DOHH2 (cell line): ENCODE results near the gene BTG2.
A peak's percentile ranks its signal among the peaks of the same experiment; 100 is the strongest.

Experiments used
- H3F3A ChIP-seq: fragments of 200-600 bp; sonication (generic), shearing (Covaris generic); 2 replicates; pipeline ENCODE4 v1.6.0; 2016; ENCODE audit warnings: antibody characterized with exemption, mild to moderate bottlenecking; ENCODE audit not compliant: control insufficient read depth, insufficient read depth
- H3K27ac ChIP-seq: fragments of 200-600 bp; sonication (generic); 2 replicates; pipeline ENCODE4 v1.5.1; 2014; ENCODE audit warnings: low read depth, mild to moderate bottlenecking, low read length, moderate library complexity
- H3K27me3 ChIP-seq: fragments of 200-600 bp; sonication (generic); 2 replicates; pipeline ENCODE4 v1.6.1; 2014; ENCODE audit warnings: mild to moderate bottlenecking, low read length, mixed read lengths; ENCODE audit not compliant: control insufficient read depth
- H3K36me3 ChIP-seq: fragments of 200-600 bp; sonication (generic); 2 replicates; pipeline ENCODE4 v1.6.1; 2014; ENCODE audit warnings: mild to moderate bottlenecking, low read length, moderate library complexity, mixed read lengths; ENCODE audit not compliant: control insufficient read depth
- H3K4me1 ChIP-seq: fragments of 200-600 bp; sonication (generic); 2 replicates; pipeline ENCODE4 v1.6.1; 2014; ENCODE audit warnings: mild to moderate bottlenecking, low read length, mixed read lengths; ENCODE audit not compliant: control insufficient read depth
- H3K4me2 ChIP-seq: fragments of 200-600 bp; sonication (generic); 2 replicates; pipeline ENCODE4 v1.6.0; 2014; ENCODE audit warnings: mild to moderate bottlenecking, low read length, moderate library complexity
- H3K4me3 ChIP-seq: fragments of 200-600 bp; sonication (generic); 2 replicates; pipeline ENCODE4 v1.5.1; 2014; ENCODE audit warnings: mild to moderate bottlenecking, low read length, mixed read lengths
- H3K79me2 ChIP-seq: fragments of 200-600 bp; sonication (generic); 2 replicates; pipeline ENCODE4 v1.6.1; 2014; ENCODE audit warnings: mild to moderate bottlenecking, low read length, mixed read lengths; ENCODE audit not compliant: control insufficient read depth
- H3K9me2 ChIP-seq: fragments of 200-600 bp; sonication (generic); replicated peaks from 2 replicates; pipeline ENCODE4 v1.6.1; 2014; ENCODE audit warnings: mild to moderate bottlenecking, low read length, mixed read lengths; ENCODE audit not compliant: control insufficient read depth
- H3K9me3 ChIP-seq: fragments of 200-600 bp; sonication (generic); 2 replicates; pipeline ENCODE4 v1.6.1; 2014; ENCODE audit warnings: antibody characterized with exemption, low read length, mixed read lengths; ENCODE audit not compliant: control insufficient read depth, insufficient read depth
- H4K20me1 ChIP-seq: fragments of 200-600 bp; sonication (generic); 2 replicates; pipeline ENCODE4 v1.6.0; 2014; ENCODE audit warnings: low read depth, mild to moderate bottlenecking, antibody characterized with exemption, low read length, moderate library complexity; ENCODE audit not compliant: control insufficient read depth, insufficient read depth
- EZH2phosphoT487 ChIP-seq: fragments of 200-600 bp; sonication (generic); IDR thresholded peaks from 2 replicates; pipeline ENCODE4 v1.6.1; 2017; ENCODE audit warnings: borderline replicate concordance, mild to moderate bottlenecking, antibody characterized with exemption, low read length, moderate library complexity, mixed read lengths
- TF ChIP-seq, protein P1 (sequence below): fragments of 200-600 bp; sonication (generic); IDR thresholded peaks from one replicate; pipeline ENCODE4 v1.5.1; 2014; ENCODE audit warnings: antibody characterized with exemption, mild to moderate bottlenecking, low read depth, low read length; ENCODE audit not compliant: poor library complexity, severe bottlenecking

The BTG2 gene

DNA sequence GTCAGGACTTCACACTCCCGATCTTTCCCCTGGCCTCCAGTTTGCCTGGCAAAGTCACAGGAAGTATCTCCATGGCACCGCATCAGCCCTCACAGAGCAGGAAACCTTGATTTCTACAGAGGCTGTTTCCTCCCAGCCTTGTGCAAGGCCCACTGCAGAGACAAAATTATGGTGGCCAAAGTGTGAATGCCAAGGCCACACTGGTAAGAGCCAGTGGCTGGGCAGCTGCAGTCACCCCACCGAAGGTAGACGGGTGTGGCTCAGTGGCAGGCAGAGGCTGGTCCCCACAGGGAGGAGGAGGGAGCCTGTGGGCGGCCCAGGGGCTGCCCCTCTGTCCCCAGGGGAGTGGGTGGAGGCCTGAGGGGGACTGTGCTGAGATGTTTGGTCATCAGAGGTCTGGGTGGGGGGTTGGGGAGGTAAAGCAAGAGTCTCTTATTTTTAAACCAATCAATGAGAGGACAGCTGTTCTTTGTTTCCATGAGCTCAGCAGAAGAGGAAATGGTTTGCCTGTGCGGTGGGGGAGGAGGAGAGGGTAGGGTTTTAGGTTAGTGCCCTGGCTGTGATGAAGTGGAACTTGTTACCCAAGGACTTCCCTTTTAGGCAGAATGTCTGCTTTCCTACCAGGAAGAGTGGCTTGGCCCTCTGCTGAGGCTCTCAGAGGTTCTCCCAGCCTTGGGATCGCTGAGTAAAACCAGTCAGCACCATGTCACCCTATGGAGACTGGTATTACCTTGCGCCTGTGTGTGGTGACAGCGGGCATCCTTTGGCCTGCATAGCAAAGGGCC, 18.0 kb upstream of the BTG2 start:
- Histone ChIP-seq H3F3A (peaks cover 56% of the 10 kb centered on the region), H3K9me3 (no peaks in the 10 kb centered on the region), H3K9me2 (no peaks in the 10 kb centered on the region), H3K4me2 (peak overlapping the region; percentile 95), H3K27me3 (no peaks in the 10 kb centered on the region), H3K4me1 (peaks cover 100% of the 10 kb centered on the region), H4K20me1 (no peaks in the 10 kb centered on the region), H3K79me2 (0 out of 2 replicates have a peak, but pooled peaks cover 3% of the 10 kb centered on the region), H3K4me3 (peak overlapping the region; percentile 70), H3K36me3 (peaks cover 13% of the 10 kb centered on the region), H3K27ac (peak overlapping the region; percentile 98)
- TF ChIP-seq, protein P1, sequence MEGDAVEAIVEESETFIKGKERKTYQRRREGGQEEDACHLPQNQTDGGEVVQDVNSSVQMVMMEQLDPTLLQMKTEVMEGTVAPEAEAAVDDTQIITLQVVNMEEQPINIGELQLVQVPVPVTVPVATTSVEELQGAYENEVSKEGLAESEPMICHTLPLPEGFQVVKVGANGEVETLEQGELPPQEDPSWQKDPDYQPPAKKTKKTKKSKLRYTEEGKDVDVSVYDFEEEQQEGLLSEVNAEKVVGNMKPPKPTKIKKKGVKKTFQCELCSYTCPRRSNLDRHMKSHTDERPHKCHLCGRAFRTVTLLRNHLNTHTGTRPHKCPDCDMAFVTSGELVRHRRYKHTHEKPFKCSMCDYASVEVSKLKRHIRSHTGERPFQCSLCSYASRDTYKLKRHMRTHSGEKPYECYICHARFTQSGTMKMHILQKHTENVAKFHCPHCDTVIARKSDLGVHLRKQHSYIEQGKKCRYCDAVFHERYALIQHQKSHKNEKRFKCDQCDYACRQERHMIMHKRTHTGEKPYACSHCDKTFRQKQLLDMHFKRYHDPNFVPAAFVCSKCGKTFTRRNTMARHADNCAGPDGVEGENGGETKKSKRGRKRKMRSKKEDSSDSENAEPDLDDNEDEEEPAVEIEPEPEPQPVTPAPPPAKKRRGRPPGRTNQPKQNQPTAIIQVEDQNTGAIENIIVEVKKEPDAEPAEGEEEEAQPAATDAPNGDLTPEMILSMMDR = no peak
- TF ChIP-seq EZH2phosphoT487 = no peak

DNA sequence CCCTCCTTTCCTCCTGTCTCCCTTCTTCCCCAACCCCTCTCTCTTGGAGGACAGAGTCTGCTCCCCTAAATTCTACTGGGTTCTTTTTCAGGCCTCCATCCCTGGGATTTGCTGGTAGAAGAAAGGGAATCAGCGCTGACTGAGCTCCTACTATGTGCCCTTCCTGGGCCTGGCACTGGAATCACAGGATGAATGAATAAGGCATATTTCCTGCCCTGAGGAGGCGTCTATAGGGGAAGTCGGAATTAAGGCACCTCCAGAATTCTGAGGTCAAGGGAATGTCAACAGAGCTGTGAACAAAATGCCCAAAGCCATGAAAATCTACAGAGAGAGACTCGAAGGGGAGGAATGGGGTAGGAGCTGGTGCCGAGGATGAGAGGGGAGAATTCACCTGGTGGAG, 17.4 kb upstream of the BTG2 start:
- Histone ChIP-seq H4K20me1 (no peaks in the 10 kb centered on the region), H3K4me2 (peak overlapping the region; percentile 95), H3K9me2 (no peaks in the 10 kb centered on the region), H3K27ac (peak overlapping the region; percentile 98), H3F3A (peaks cover 50% of the 10 kb centered on the region), H3K27me3 (no peaks in the 10 kb centered on the region), H3K4me3 (peak overlapping the region; percentile 70), H3K9me3 (no peaks in the 10 kb centered on the region), H3K79me2 (0 out of 2 replicates have a peak, but pooled peaks cover 3% of the 10 kb centered on the region), H3K36me3 (peaks cover 13% of the 10 kb centered on the region), H3K4me1 (peaks cover 96% of the 10 kb centered on the region)
- no peak for TF ChIP-seq EZH2phosphoT487
- TF ChIP-seq, protein P1 = no peak

DNA sequence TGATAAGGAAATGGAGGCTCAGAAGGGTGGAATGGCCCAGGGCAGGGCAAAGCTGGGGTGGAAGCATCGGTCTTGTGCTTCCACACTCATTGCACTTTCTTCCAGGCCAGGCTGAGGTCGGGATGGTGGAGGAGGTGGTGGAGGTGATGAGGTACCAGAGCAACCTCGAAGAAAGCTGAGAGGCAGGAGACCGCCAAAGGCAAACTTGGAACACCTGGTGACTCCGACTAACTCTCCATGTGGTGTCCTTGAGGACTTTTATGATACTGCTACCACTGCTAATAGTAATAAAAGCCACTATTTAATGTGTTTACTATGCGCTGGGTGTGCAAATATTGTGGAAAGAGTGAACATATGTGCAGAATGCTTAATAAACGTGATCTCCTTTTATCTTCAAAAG, 16.9 kb upstream of the BTG2 start:
- Histone ChIP-seq H3K27ac (peak overlapping the region; percentile 98), H3K36me3 (peaks cover 13% of the 10 kb centered on the region), H4K20me1 (no peaks in the 10 kb centered on the region), H3K9me2 (no peaks in the 10 kb centered on the region), H3K4me2 (peak overlapping the region; percentile 95), H3K4me3 (peak overlapping the region; percentile 70), H3K27me3 (no peaks in the 10 kb centered on the region), H3K4me1 (peaks cover 96% of the 10 kb centered on the region), H3K9me3 (no peaks in the 10 kb centered on the region), H3K79me2 (0 out of 2 replicates have a peak, but pooled peaks cover 3% of the 10 kb centered on the region), H3F3A (peaks cover 45% of the 10 kb centered on the region)
- no peak for TF ChIP-seq EZH2phosphoT487
- TF ChIP-seq, protein P1 = no peak
